GOT3 (cell line): ENCODE results near the gene CACFD1.

Source experiments
- DNase-seq: peaks from one replicate; lab custom pipeline; 2025; ENCODE audit warnings: mixed read lengths; lab: John Stamatoyannopoulos, UW

Gene CACFD1

GRCh38 chr9:133459476-133460404, at the start of gene CACFD1:
TSS of gene CACFD1 (plus strand) at chr9:133459978. CDS start at chr9:133460067, 89 bp downstream.
- DNase-seq = peak; percentile 37

- no peak for DNase-seq
Measured at GRCh38 chr9:133415170-133415569, 44.6 kb upstream of the CACFD1 start.

- peak; percentile 56 for DNase-seq
Measured at GRCh38 chr9:133417541-133418461, 42.0 kb upstream of the CACFD1 start, which contains the start of gene REXO4. TSS of gene REXO4 (minus strand) at chr9:133418010. CDS start at chr9:133417844, 166 bp downstream.

GRCh38 chr9:133419005-133419404, 40.8 kb upstream of the CACFD1 start:
- no peak for DNase-seq

GRCh38 chr9:133420392-133420827, 39.4 kb upstream of the CACFD1 start:
- DNase-seq = no peak

GRCh38 chr9:133421615-133422542, 37.9 kb upstream of the CACFD1 start, which contains the start of gene ADAMTS13:
TSS of gene ADAMTS13 (plus strand) at chr9:133422367. CDS start at chr9:133422444, 77 bp downstream.
- no peak for DNase-seq

GRCh38 chr9:133423216-133423615, 36.6 kb upstream of the CACFD1 start:
- no peak for DNase-seq

- no peak for DNase-seq
Measured at GRCh38 chr9:133424187-133424586, 35.6 kb upstream of the CACFD1 start.

GRCh38 chr9:133425049-133425632, 34.6 kb upstream of the CACFD1 start:
- DNase-seq = no peak

- no peak for DNase-seq
Measured at GRCh38 chr9:133426011-133426410, 33.8 kb upstream of the CACFD1 start.

GRCh38 chr9:133427658-133428348, 32.0 kb upstream of the CACFD1 start:
- no peak for DNase-seq

GRCh38 chr9:133428617-133429101, 31.1 kb upstream of the CACFD1 start:
- no peak for DNase-seq

- no peak for DNase-seq
Measured at GRCh38 chr9:133429214-133429613, 30.6 kb upstream of the CACFD1 start.

GRCh38 chr9:133429641-133430161, 30.1 kb upstream of the CACFD1 start:
- no peak for DNase-seq

GRCh38 chr9:133430244-133430643, 29.5 kb upstream of the CACFD1 start:
- DNase-seq = no peak

GRCh38 chr9:133433351-133433843, 26.4 kb upstream of the CACFD1 start:
- no peak for DNase-seq

- no peak for DNase-seq
Measured at GRCh38 chr9:133436681-133437080, 23.1 kb upstream of the CACFD1 start.

- no peak for DNase-seq
Measured at GRCh38 chr9:133437753-133438531, 21.8 kb upstream of the CACFD1 start.

- DNase-seq = no peak
Measured at GRCh38 chr9:133439337-133439736, 20.4 kb upstream of the CACFD1 start.
